Activated naive CD4-positive, alpha-beta T cell treated with anti-CD3 and anti-CD28 coated beads, Interleukin-2, amount 50 U/mL, for 72 hours (primary cell): ENCODE results near the gene SOHLH2. TPM values are rescaled to one million over a fixed set of nuclear protein-coding genes. Genes with fewer than 3 reads are reported as not detected.

Experiments used
- ATAC-seq, 2 donors: fragments of 150-1000 bp; cut with Tn5 transposase; 2 replicates each; pipeline ENCODE4 v1.10.0; 2021; ENCODE audit warnings: mild to moderate bottlenecking in 2 of 2, moderate library complexity in 2 of 2
- DNase-seq, 2 donors: peaks; one replicate each; pipeline ENCODE4 v3.0.0; 2021 to 2022; ENCODE audit warnings: low spot score in 2 of 2
- H3K27ac Mint-ChIP-seq, 2 donors: one replicate each; pipeline ENCODE4 v1.8.0; 2022; ENCODE audit warnings: mild to moderate bottlenecking in 2 of 2, mixed read lengths in 2 of 2
- H3K36me3 Mint-ChIP-seq, 2 donors: one replicate each; pipeline ENCODE4 v1.8.0; 2022; ENCODE audit warnings: mixed read lengths in 2 of 2
- H3K9me3 Mint-ChIP-seq, 2 donors: one replicate each; pipeline ENCODE4 v1.8.0; 2022; ENCODE audit warnings: mixed read lengths in 2 of 2
- total RNA-seq, 2 donors: library from RNA; stranded (reverse); gene quantifications; one replicate each; pipeline ENCODE4 v1.2.3, GENCODE V29; 2022

Gene SOHLH2
- total RNA-seq, 2 donors from 2014 or later, result not detected

DNA sequence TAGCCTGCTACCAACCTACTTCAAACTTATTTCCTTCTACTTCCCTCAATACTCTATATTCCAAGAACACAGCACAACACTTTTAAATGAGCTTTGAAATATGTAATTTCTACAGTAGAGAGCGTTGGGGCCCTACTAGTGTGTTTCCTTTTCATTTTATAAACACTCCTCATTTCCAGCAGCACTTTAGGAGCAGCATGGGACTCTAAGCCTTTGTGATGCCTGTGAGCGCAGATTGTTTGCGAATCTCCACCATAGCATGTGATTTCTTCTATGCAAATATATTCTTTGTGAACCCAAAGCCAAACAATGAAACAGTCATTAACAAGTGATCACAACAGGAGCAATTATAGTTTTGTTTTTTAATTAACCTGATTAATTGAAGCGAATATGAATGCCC lies 3.6 kb downstream of the SOHLH2 start:
- ATAC-seq (no peak), DNase-seq (no peak)
- H3K36me3 Mint-ChIP-seq, result no peaks in the 10 kb centered on the region
- H3K27ac Mint-ChIP-seq, result no peak overlapping the region
- peaks cover 0 to 4% of the 10 kb centered on the region in 2 donors for H3K9me3 Mint-ChIP-seq

GRCh38 chr13:36207672-36208071 lies 6.7 kb downstream of the SOHLH2 start:
- ATAC-seq (no peak), DNase-seq (no peak)
- Mint-ChIP-seq H3K36me3 (no peaks in the 10 kb centered on the region), H3K27ac (no peak overlapping the region), H3K9me3 (no peaks in the 10 kb centered on the region)

GRCh38 chr13:36193151-36193855 lies 21.1 kb downstream of the SOHLH2 start:
- no peak for DNase-seq
- H3K27ac Mint-ChIP-seq, result no peak overlapping the region
- peaks cover 0 to 4% of the 10 kb centered on the region in 2 donors for H3K9me3 Mint-ChIP-seq
- ATAC-seq, result no peak
- no peaks in the 10 kb centered on the region for H3K36me3 Mint-ChIP-seq

DNA sequence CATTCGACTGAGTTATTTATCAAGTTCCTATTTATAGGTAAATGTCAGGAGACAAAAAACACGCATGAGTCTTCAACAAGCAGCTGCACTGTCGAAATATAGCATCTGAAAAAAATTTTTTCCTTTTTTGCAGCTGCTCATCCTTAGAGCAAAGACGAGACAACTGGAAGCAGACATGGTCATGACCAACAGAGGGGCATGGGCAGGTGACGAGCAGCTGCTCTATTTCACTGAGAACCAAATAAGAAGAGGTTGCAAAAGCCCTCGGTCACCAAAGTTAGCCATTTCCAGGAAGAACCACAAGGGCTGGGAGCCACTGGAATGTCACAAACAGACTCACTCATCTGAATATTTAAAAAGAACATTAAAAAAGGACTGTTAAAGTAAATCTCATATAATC lies 22.2 kb downstream of the SOHLH2 start:
- no peak overlapping the region for H3K27ac Mint-ChIP-seq
- no peaks in the 10 kb centered on the region for H3K36me3 Mint-ChIP-seq
- DNase-seq (no peak), ATAC-seq (no peak)
- peaks cover 0 to 4% of the 10 kb centered on the region in 2 donors for H3K9me3 Mint-ChIP-seq

DNA sequence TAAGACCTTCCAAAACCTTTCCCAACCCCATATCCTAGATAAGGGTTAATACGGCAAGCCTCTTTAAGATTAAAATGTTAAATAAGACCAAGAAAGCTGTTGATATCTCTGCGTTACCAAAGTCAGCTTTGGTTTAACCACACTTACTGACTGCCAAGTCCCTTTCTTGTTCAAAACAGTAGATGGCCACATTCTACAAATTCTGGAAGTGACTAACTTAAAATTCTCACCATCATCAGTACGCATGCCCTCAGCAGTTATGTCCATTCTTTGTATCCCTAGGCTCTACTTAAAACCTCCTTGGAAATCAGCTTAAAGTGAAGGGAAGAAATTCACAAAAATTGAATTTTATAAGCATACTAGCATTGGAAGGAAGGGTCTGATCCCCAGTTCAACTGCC lies 23.6 kb downstream of the SOHLH2 start:
- Mint-ChIP-seq H3K9me3 (peaks cover 0 to 4% of the 10 kb centered on the region in 2 donors), H3K27ac (no peak overlapping the region), H3K36me3 (no peaks in the 10 kb centered on the region)
- no peak for DNase-seq
- no peak for ATAC-seq

GRCh38 chr13:36188441-36188840 lies 25.9 kb downstream of the SOHLH2 start:
- peaks cover 0 to 5% of the 10 kb centered on the region in 2 donors for H3K9me3 Mint-ChIP-seq
- H3K36me3 Mint-ChIP-seq, result no peaks in the 10 kb centered on the region
- no peak for ATAC-seq
- no peak for DNase-seq
- no peak overlapping the region for H3K27ac Mint-ChIP-seq

DNA sequence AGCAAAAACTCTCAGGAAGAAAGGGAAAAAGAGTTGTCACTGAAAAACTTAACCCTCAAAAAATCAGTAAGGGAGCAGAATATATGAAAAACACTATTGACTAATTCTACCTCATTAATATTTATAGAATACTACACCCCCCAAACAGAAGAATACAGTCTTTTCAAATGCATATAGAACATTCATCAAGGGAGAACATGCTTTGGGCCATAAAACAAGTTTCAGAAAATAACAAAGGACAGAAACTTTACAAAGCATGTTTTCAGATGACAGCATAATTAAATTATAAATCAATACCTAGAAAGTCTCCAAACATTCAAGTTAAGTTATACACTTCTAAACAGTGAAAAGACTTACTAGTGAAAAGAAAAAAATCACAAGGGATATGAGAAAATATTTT lies 30.5 kb downstream of the SOHLH2 start:
- no peak for ATAC-seq

DNA sequence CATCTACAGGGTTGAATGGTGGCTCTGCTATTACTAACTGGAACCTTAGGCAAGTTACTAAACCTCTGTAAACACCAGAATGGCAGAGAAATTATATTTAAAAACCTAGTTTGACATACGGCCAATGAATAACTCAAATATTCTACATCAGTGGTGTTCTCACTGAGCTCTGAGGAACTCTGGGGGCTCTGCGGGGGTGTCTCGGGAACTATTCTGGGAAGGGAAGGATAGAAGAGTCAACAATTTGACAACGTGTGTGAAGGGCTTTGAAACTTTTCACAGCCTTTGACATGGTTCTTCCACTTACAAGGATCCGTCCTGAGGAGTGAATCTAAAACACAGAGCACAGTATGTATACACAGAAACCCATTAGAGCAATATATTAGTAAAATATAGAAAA lies 38.7 kb downstream of the SOHLH2 start:
- Mint-ChIP-seq H3K36me3 (no peaks in the 10 kb centered on the region), H3K9me3 (no peaks in the 10 kb centered on the region), H3K27ac (no peak overlapping the region)
- DNase-seq (no peak), ATAC-seq (no peak)

More for the DNA sequence above, 30.5 kb downstream of the SOHLH2 start:
- no peak for DNase-seq
- H3K27ac Mint-ChIP-seq, result no peak overlapping the region
- H3K9me3 Mint-ChIP-seq, result peaks cover 4 to 5% of the 10 kb centered on the region in 2 donors
- no peaks in the 10 kb centered on the region for H3K36me3 Mint-ChIP-seq

DNA sequence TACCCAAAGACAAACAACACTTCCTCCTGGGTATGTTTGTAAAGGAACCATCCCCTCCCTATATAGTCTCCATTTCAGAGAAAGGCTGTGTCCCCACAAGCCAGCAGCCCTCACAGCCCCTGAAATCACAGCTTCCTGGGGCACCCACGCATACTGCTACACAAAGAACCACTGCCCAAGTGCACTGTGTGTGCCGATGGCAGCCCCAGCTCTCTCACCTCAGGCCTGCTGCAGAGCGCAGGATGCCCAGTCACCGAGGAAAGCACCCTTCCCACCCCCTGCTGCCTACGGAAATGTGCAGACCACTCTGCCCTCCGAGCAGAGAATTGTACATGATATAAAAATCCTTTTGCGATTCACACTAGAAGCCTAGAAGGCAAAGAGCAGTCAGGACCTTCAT lies 39.4 kb downstream of the SOHLH2 start:
- ATAC-seq, result no peak
- H3K27ac Mint-ChIP-seq, result no peak overlapping the region
- no peaks in the 10 kb centered on the region for H3K36me3 Mint-ChIP-seq
- DNase-seq, result no peak
- no peaks in the 10 kb centered on the region for H3K9me3 Mint-ChIP-seq

- Mint-ChIP-seq H3K36me3 (no peaks in the 10 kb centered on the region), H3K27ac (no peak overlapping the region), H3K9me3 (no peaks in the 10 kb centered on the region)
- ATAC-seq (no peak), DNase-seq (no peak)
Observed at GRCh38 chr13:36173571-36174322, 40.6 kb downstream of the SOHLH2 start.

GRCh38 chr13:36166046-36166445 lies 48.3 kb downstream of the SOHLH2 start:
- Mint-ChIP-seq H3K36me3 (no peaks in the 10 kb centered on the region), H3K27ac (no peak overlapping the region), H3K9me3 (peaks cover 5 to 9% of the 10 kb centered on the region in 2 donors)
- ATAC-seq (no peak), DNase-seq (no peak)

GRCh38 chr13:36163809-36164308 lies 50.5 kb downstream of the SOHLH2 start:
- Mint-ChIP-seq H3K9me3 (peaks cover 8 to 9% of the 10 kb centered on the region in 2 donors), H3K27ac (no peak overlapping the region), H3K36me3 (no peaks in the 10 kb centered on the region)
- DNase-seq (no peak), ATAC-seq (no peak)

GRCh38 chr13:36163286-36163685 lies 51.1 kb downstream of the SOHLH2 start:
- no peaks in the 10 kb centered on the region for H3K36me3 Mint-ChIP-seq
- H3K9me3 Mint-ChIP-seq, result peaks cover 8 to 9% of the 10 kb centered on the region in 2 donors
- ATAC-seq, result no peak
- DNase-seq, result no peak
- no peak overlapping the region for H3K27ac Mint-ChIP-seq

DNA sequence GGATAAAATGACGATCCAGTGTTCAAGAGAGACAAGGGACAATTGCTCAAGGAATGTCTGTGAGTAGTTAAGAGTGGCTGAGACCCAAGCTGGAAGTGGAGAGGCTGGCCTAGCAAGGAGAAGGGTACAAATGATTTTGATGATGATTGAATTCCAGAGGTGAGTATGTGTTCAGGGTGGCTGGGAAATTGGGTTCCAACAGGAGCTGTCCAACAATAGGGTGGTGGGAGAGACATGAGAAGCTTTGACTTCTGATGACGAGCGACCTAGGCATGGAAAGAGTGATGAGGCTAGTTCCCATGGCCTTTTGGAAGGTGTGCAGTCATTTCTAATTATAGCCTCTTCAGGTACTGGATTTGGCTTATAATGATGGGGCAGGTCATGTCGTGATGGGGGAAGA lies 54.1 kb downstream of the SOHLH2 start:
- Mint-ChIP-seq H3K9me3 (peaks cover 10 to 14% of the 10 kb centered on the region in 2 donors), H3K27ac (no peak overlapping the region), H3K36me3 (peaks cover 0 to under 1% of the 10 kb centered on the region in 2 donors)
- ATAC-seq (no peak), DNase-seq (no peak)

DNA sequence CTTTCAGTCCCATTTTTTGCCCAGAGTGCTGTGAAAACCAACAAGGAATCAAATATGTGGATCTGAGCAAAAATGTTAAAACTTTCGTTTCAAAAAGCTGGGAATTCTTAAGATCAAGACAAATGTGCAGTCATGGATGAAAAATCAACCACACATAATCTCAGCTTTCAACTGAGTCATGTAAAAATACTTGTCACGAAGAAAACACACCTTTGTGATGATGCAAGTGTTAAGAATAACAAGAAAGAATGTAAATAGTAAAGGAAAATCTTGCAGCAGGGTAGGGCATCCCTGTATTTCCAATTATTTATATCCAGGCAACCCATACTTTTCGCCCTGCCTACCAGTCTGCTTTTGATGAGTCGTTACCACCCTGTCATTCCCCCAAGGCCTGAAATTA lies 55.7 kb downstream of the SOHLH2 start:
- ATAC-seq (no peak), DNase-seq (no peak)
- peaks cover 13 to 14% of the 10 kb centered on the region in 2 donors for H3K9me3 Mint-ChIP-seq
- H3K27ac Mint-ChIP-seq, result no peak overlapping the region
- H3K36me3 Mint-ChIP-seq, result peaks cover 0 to 4% of the 10 kb centered on the region in 2 donors

DNA sequence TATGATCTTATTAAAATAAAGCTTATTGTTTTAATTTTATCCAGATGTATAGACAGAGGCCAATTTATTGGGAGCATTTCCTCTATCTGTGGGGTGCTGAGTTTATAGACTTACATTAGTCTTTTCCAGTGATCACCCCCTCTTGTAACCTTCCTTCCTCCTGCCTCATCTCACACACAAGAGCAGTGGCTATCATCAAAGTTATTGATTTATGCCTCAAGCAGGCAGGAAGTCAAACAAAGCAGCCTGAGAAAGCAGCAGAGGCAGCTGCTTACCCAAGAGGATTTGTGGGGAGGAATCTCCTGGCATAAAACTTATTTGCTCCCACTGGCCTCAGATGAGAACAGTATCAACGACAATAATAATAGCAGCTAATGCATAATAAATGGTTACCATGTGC lies 56.9 kb downstream of the SOHLH2 start:
- DNase-seq, result no peak
- no peak for ATAC-seq
- peaks cover 9 to 13% of the 10 kb centered on the region in 2 donors for H3K9me3 Mint-ChIP-seq
- H3K36me3 Mint-ChIP-seq, result peaks cover 0 to 4% of the 10 kb centered on the region in 2 donors
- H3K27ac Mint-ChIP-seq, result no peak overlapping the region

- peaks cover 3 to 4% of the 10 kb centered on the region in 2 donors for H3K36me3 Mint-ChIP-seq
- no peak for ATAC-seq
- H3K27ac Mint-ChIP-seq, result no peak overlapping the region
- no peak for DNase-seq
- H3K9me3 Mint-ChIP-seq, result peaks cover 13 to 18% of the 10 kb centered on the region in 2 donors
Observed at GRCh38 chr13:36154567-36155291, 59.6 kb downstream of the SOHLH2 start.
